ENCODE data around the gene MYO3B.
"Not testable (repeated sequence)": the region's sequence is repeated elsewhere in the genome, so short reads cannot be mapped to it uniquely, and the experiment has no call there.

The MYO3B gene

DNA sequence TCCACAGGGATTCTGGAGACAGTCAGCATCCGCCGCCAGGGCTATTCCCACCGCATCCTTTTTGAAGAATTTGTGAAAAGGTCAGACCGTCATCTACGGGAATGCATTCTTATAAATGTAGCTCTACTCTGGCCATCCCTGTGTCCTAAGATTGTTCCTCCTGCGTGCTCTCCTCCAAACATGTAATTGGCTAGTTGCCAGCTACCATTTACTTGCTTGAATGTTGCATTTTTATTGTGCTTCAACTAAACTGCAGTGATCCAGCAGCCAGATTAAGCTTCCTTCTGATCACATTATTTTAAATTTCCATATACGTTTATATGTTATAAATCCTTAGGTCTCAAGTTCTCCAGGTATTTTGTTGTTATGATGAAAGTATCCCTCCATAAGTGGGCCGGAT is 288.7 kb downstream of the MYO3B start:
- H3K4me3 ChIP-seq (ENCODE audit: low read depth, low read length), result no peak overlapping the region
- no peak for DNase-seq (ENCODE audit: low read depth)
- TF ChIP-seq, protein P1, sequence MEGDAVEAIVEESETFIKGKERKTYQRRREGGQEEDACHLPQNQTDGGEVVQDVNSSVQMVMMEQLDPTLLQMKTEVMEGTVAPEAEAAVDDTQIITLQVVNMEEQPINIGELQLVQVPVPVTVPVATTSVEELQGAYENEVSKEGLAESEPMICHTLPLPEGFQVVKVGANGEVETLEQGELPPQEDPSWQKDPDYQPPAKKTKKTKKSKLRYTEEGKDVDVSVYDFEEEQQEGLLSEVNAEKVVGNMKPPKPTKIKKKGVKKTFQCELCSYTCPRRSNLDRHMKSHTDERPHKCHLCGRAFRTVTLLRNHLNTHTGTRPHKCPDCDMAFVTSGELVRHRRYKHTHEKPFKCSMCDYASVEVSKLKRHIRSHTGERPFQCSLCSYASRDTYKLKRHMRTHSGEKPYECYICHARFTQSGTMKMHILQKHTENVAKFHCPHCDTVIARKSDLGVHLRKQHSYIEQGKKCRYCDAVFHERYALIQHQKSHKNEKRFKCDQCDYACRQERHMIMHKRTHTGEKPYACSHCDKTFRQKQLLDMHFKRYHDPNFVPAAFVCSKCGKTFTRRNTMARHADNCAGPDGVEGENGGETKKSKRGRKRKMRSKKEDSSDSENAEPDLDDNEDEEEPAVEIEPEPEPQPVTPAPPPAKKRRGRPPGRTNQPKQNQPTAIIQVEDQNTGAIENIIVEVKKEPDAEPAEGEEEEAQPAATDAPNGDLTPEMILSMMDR (IDR thresholded peaks at IDR 0.05; ENCODE audit: control insufficient read depth, extremely low read depth, insufficient read depth), result no peak

DNA sequence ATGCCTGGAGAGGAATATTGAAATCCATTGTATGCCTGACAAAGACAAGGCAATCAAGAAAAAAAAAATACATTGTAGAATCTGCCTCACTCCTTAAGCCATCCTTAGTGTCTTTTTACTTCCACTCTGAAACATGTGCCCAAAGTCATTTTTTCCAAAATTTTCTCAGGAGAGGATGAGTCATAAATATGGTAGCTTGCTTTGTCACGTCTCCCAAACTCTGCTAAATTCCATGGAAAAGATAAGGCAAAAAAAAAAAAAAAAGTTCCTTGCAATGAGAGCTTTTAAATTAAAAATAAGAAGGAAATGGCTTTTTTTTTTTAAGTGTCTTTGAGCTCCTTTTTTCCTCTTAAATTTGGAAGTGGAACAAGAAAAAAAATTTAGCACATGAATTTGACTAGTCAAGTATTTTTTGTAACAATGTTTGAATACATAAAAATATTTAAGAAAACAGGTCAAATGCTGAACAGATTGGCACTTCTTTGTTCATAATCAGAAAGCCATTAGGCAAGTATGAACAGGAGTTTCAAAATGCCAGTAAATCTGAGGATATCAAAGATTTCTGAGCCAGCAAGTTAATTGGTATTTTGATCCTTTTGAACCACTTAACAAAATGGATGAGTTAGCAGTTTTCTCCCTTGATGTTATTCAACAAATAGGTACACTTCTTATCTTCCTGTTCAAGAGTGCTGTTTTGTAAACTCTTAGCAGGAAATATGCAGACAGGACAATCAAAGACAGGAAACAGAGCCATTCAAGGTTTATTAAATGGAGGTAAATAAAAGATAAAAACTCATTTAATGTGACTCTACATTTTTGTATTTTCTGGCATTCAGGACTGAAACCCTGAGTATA is 289.8 kb downstream of the MYO3B start:
- no peak overlapping the region for H3K4me3 ChIP-seq (ENCODE audit: low read depth, low read length)
- TF ChIP-seq, protein P1 (IDR thresholded peaks at IDR 0.05; ENCODE audit: control insufficient read depth, extremely low read depth, insufficient read depth), result no peak
- DNase-seq (ENCODE audit: low read depth), result no peak

DNA sequence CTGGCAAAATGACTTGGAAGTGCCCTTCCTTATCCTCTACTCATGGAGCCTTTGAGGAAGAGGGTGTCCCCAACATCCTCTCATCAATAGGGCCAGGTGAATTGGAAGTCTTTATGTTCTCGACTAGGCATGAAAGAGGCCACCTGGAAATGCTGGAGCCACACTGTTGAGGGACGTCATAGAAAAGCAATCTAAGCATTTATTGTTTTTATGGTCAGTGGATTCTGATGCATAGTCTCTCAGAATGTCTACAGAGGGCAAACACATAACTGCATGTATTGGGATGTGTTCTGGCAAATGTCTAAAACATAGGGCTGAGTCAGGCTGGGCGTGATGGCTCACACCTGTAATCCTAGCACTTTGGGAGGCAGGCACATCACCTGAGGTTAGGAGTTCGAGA is 290.6 kb downstream of the MYO3B start:
- TF ChIP-seq, protein P1 (IDR thresholded peaks at IDR 0.05; ENCODE audit: control insufficient read depth, extremely low read depth, insufficient read depth), result no peak
- no peak overlapping the region for H3K4me3 ChIP-seq (ENCODE audit: low read depth, low read length)
- DNase-seq (ENCODE audit: low read depth), result no peak

DNA sequence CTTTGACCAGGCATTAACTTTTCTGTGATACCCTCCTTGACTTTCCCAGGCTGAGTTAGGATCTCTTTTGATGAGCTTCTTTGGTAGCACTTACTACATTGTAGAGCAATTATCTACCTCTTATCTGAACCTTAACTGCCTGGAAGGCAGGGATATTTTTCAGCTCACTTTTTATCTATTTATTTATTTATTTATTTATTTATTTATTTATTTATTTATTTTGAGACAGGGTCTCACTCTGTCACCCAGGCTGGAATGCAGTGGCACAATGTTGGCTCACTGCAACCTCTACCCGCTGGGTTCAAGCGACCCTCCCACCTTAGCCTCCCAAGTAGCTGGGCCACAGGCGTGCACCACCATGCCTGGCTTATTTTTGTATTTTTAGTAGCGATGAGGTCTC is 294.6 kb downstream of the MYO3B start:
- not testable (repeated sequence) for DNase-seq (ENCODE audit: low read depth); H3K4me3 ChIP-seq (ENCODE audit: low read depth, low read length)

DNA sequence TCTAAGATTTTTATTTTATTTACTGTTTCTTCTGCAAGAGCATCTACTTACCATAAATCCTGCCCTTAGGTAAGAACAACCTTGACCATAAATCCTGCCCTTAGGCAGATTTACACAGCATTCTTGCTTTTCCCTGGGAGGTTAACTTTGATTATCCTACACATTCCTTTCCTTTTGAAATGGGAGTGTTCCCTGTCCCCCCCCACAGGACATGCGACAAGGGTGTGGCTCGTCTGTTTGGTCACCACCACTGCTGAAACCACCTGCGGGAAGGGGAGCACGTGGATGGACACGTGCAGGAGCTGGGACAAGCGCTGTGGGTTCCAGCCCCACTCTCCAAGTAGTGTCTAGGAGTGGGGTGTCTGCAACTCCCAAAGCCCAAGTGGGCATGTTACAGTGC is 297.9 kb downstream of the MYO3B start:
- no peak overlapping the region for H3K4me3 ChIP-seq (ENCODE audit: low read depth, low read length)
- DNase-seq (ENCODE audit: low read depth), result no peak
- TF ChIP-seq, protein P1 (IDR thresholded peaks at IDR 0.05; ENCODE audit: control insufficient read depth, extremely low read depth, insufficient read depth), result no peak

DNA sequence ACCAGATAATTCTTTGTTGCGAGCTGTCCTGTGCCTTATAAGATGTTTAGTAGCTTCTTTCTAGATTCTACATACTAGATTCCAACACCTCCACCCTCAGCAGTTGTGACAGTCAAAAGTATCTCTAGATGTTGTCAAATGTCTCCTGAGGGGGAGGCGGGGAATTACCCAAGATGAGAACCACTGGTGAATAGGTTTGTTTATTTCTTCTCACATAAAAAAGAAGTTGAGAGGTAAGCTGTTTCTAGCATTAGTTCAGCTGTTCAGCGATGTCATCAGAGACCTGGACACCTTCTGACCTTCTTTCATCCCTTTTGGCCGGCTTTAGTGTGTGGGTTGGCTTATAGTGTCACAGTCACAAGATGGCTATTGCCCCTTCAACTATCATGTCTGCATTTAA is 299.7 kb downstream of the MYO3B start:
- TF ChIP-seq, protein P1 (IDR thresholded peaks at IDR 0.05; ENCODE audit: control insufficient read depth, extremely low read depth, insufficient read depth), result no peak
- H3K4me3 ChIP-seq (ENCODE audit: low read depth, low read length), result no peak overlapping the region
- DNase-seq (ENCODE audit: low read depth), result no peak

DNA sequence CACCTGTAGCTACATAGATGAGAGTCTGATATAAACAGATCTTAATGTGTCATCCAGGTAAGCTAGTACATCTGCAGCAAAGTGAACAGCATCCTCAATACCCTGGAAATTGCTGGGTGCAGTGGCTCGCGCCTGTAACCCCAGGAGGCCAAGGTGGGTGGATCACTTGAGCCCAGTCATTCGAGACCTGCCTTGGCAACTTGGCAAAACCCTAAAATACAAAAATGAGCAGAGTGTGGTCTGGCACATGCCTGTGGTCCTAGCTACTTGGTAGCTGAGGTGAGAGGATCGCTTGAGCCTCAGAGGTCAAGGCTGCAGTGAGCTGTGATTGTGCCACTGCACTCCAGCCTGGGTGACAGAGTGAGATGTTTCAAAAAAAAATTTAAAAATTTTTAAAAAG is 303.3 kb downstream of the MYO3B start:
- TF ChIP-seq, protein P1 (IDR thresholded peaks at IDR 0.05; ENCODE audit: control insufficient read depth, extremely low read depth, insufficient read depth), result no peak
- no peak for DNase-seq (ENCODE audit: low read depth)
- no peak overlapping the region for H3K4me3 ChIP-seq (ENCODE audit: low read depth, low read length)

Measured in LNCaP clone FGC (cell line).